Camera-type eye (tissue), 1 donor: ENCODE results near the gene GAL. TPM values are rescaled to one million over a fixed set of nuclear protein-coding genes. Genes with fewer than 3 reads are reported as not detected.

ENCODE experiments used
- total RNA-seq: library from RNA; depleted of rRNA; stranded (reverse); fragments of >200 nt; gene quantifications from one replicate; pipeline ENCODE4 v1.2.3, GENCODE V29; 2014

Gene GAL
- total RNA-seq = not detected

GRCh38 chr11:68684385-68685356 is at the start of gene GAL:
Gene GAL, plus strand, starts transcription at chr11:68684544. Its CDS starts 380 bp downstream, at chr11:68684924.

Other genes with a start within 250 kb of the GAL start
- gene PPP6R3, start 223.8 kb upstream of the GAL start, total RNA-seq = 247 TPM
- gene TESMIN, start 67.0 kb downstream of the GAL start, total RNA-seq = 2.1 TPM
- 34.4 TPM for gene CPT1A, start 157.4 kb downstream of the GAL start, total RNA-seq
- 33.3 TPM for gene MRPL21, start 219.3 kb downstream of the GAL start, total RNA-seq
- gene IGHMBP2, start 219.3 kb downstream of the GAL start, total RNA-seq = 18.7 TPM